HG03039 (cell line): Measurements from ENCODE around the gene TMED4.
"Not testable (repeated sequence)": the region's sequence is repeated elsewhere in the genome, so short reads cannot be mapped to it uniquely, and the experiment has no call there.

Source experiments
- ATAC-seq: cut with Tn5 transposase; IDR thresholded peaks from one replicate; pipeline ENCODE4 v1.9.1; 2021; ENCODE audit warnings: mild to moderate bottlenecking, moderate library complexity; ENCODE audit not compliant: unreplicated experiment

Gene TMED4

DNA sequence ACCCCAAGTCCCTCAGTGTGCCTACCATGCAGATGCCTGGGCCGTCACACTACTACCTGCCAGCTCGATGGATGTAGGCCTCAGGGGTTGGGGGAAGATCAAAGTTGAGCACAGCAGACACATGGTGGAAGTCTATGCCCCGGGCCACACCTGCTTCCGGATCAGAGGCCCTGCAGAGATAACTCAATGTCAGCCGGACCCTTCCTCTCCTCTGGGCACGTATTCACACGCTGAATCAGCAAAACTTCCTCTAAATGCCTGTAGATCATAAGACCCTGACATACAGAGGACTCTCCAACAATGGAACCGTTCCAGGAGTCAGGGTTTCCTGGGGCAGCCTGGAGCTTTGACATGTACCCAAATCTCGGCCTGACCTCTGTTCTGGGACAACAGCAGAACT is 12.1 kb downstream of the TMED4 start:
- ATAC-seq: no peak

- no peak for ATAC-seq
Observed at GRCh38 chr7:44568771-44569560, 13.1 kb downstream of the TMED4 start.

DNA sequence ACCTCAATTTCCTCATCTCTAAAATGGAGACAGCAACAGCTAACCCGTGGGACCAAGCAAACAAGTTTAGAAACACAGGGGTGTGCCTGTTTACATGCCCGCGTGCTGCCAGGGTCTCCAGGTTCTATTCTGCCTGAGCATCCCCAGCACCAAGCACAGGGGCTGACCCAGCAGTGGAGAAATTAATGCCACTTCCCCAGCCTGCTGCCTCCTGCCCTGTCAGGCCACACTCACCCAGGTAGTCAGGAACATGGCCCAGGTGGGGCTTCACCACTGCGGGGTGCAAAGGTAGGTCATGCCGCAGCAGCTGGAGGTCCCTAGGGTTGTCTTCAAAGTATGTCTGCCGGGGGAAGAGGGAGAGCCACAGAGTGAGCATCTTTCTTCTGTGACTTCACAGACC is 14.1 kb downstream of the TMED4 start:
- no peak for ATAC-seq

DNA sequence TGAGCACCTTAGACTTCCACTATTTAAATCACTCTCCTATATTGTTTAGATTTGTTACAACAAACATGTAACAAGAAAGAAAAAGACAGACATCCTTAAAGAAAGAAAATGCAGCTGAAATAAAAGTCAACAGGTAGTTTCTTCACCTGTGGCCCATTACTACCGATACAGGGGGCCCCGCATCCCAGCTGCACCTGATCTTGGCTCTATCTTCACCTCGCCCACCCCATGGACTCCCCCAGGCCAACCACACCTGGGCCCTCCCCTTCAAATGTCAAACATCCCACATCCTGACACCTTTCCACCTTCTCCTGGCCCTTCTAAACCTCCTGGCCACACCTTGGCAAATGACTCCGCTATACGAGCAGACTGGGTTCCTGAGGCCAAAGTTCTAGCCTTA is 15.4 kb downstream of the TMED4 start:
- ATAC-seq: no peak

- peak; percentile 13 for ATAC-seq
Observed at GRCh38 chr7:44565795-44566559, 16.1 kb downstream of the TMED4 start.

DNA sequence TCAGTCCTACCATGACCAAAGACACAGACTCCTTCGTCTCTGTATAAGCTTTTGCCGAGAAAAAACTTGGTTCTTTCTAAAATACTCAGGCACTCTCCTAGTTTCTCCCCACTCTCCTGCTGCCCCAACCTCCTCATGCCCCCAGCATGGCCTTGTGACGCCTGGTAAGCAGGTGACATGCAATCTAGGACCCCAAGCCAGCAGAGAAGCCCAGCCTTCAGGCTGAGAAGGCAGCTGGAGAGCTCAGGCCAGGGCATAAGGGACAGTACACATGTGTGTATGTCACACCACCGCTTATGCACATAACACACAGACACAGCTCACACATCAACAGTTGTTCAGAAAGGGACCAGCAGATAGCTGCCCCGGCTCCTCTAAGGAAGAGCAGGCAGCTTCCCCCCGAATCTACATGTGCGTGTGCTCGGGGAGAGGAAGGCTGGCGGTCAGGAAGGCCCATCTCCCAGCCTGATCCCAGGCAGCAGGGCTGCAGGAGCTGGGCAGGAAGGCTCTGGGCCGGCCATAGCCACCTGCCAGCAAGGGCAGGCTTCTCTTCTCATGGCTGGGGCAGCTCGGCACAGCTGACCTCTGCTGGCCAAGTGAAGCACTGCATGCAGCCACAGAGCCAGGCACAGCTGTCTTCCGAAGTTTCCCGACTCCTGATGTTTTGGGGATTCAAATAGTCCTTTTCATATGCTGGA is 16.8 kb downstream of the TMED4 start:
- ATAC-seq: peak; percentile 60

- no peak for ATAC-seq
Observed at GRCh38 chr7:44564606-44565005, 17.4 kb downstream of the TMED4 start.

- ATAC-seq: no peak
Observed at GRCh38 chr7:44563171-44563679, 18.8 kb downstream of the TMED4 start.

DNA sequence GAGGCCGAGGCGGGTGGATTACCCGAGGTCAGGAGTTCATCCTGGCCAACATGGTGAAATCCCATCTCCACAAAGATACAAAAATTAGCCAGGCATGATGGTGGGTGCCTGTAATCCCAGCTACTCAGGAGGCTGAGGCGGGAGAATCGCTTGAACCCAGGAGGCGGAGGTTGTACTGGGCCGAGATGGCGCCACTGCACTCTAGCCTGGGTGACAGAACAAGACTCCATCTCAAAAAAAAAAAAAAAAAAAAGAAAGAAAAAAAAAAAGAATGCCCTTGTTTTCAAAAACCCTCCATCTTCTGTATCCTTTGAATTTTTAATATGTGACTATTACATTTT is 19.4 kb downstream of the TMED4 start:
- ATAC-seq: not testable (repeated sequence)

DNA sequence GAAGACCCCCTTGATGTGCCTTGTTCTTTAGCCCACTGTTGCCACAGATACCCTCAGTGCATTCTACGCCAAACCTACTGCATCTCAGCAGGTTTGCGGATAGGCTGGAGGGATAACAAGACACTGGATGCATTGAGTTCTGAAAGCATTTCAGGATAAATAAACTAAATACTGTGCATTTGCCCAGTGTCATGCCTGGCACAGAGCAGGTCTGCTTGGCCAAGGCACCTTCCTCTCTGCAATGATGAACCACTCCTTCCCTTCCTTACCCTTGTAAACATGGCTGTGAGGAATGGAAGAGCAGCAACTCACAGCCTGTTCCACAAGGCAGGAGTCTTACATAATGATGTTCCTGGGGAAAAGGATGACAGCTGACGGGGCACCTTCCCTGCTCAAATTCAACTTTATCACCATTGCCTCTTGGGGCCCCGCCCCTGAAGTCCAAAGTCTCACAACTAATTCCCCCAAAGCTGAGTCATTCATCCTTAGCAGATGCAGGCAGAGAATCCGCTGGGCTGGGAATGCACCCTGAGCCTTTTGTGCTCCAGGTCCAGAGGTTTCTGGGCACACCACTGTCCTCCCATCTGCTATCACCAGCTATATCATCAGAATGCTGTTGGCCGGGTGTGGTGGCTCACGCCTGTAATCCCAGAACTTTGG is 19.9 kb downstream of the TMED4 start:
- no peak for ATAC-seq

DNA sequence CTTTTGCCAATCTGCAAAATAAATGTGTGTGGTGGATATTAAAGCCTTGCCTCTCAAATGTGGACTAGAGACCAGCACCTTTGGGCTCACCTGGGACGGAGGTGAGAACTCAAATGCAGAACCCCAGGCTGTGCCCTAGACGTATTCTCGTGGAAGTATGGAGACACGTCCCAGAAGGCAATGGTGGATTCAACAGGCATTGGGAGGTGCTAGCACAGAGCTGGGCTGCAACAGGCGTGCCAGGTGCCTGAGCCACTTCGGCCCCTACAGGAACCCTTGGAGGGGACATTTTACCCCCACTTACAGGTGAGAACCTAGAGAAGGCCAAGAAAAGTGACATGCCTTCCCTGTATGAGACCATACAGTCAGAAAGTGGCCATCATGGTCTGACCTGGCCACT is 20.6 kb downstream of the TMED4 start:
- ATAC-seq: no peak

DNA sequence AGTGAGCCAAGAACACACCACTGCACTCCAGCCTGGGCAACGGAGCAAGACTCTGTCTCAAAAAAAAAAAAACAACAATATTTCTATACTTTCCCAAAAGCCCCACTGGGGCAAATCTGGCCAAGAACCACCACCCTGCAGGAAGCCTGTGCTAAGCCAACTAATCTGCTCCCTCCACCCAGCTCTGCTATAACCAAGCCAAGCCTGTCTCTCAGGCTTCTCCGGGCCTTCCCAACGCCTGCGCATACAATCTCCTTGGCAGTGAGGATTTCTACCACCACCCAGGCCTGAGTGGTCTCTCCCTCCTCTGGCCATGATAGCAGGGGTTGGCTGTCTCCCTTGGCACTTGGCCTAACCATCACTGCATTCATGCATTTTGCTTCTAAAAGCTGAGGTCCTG is 22.5 kb downstream of the TMED4 start:
- ATAC-seq: no peak

- no peak for ATAC-seq
Observed at GRCh38 chr7:44557485-44557884, 24.5 kb downstream of the TMED4 start.

- no peak for ATAC-seq
Observed at GRCh38 chr7:44555350-44555749, 26.7 kb downstream of the TMED4 start.

- ATAC-seq: not testable (repeated sequence)
Observed at GRCh38 chr7:44552473-44553005, 29.5 kb downstream of the TMED4 start.

GRCh38 chr7:44549457-44549856 is 32.6 kb downstream of the TMED4 start:
- no peak for ATAC-seq

DNA sequence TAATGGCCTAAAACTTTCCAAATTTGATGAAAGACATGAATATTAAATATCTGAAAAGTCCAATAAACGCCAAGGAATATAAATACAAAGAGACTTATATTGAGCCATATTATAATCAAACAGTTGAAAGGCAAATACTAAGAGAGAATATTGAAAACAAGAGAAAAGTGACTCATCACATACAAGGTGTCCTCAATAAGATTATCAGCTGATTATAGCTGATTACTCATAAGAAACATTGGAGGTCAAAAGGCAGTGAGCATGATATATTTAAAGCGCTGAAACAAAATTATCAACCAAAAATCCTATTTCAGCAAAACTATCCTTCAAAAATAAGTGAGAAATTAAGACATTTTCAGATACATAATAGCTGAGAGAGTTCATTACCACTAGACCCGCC is 33.1 kb downstream of the TMED4 start:
- ATAC-seq: no peak

DNA sequence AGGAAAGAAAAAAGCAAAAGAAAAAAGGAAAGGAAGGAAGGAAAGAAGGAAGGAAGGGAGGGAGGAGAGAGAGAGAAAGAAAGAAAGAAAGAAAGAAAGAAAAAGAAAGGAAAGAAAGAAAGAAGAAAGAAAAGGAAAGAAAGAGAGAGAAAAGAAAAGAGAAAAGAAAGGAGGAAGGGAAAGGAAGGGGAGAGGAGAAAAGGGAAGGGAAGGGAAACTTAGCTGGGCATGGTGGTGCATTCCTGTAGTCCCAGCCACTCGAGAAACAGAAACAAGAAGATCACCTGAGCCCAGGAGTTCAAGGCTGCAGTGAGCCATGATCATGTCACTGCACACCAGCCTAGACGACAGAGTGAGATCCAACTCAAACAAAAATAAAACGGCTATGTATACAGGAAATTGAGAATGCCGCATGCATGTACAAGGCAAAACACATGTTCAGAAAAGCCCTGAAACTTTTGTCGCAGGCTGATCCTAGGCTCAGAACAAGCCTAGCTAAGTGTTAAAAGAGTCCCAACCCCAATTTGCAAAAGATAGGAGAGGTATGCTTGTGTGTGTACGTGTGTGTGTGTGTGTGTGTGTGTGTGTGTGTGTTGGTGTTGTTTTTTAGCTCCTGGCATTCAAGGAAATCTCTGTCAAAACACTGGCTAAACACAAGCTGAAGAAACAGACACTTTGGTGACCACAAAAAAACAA is 34.3 kb downstream of the TMED4 start:
- no peak for ATAC-seq

DNA sequence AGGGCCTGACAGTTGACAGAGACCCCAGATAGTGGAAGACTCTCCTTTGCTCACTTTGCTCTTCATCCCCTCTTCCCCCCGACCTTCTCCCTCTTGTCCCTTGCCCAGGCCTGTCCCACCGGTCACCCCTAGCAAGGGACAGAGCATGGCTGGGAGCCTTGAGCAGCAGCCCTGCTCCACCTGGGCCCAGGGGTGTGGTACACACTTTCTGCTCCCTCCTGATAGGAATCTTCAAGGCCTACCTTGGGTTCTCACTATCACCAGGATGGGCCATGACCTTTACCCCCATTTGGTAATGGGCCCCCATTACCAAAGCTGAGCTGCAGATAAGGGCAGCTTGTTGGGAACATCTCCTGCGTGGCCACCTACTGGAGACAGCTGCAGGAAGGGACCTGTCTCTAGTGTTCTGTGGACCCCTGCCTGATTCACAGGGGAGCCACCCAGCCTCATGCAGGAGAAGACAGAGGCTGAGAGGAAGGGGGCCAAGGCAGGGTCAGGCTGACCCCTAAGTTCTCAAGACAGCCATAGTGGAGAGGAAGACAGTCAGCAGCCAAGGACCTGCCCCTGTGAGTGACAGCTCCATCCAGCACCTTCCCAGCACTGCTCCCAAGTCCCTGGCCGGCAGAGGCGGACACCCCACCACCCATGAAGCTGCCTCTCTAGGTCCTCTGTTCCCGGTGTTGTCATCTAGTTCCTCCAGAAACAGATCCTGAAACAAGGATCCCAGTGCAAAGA is 40.0 kb downstream of the TMED4 start:
- ATAC-seq: no peak
